NCI-H2227 (cell line): ENCODE results near the gene ASB10.
A peak's percentile ranks its signal among the peaks of the same experiment; 100 is the strongest.

Experiments used
- DNase-seq: peaks from one replicate; lab custom pipeline; 2025; ENCODE audit not compliant: unreplicated experiment; lab: John Stamatoyannopoulos, UW

ASB10 gene

GRCh38 chr7:151167197-151167961, 19.7 kb downstream of the ASB10 start, which contains the start of gene GBX1:
TSS of gene GBX1 (minus strand) at chr7:151167694. CDS start at chr7:151167548, 146 bp downstream.
- DNase-seq, result peak; percentile 53

DNA sequence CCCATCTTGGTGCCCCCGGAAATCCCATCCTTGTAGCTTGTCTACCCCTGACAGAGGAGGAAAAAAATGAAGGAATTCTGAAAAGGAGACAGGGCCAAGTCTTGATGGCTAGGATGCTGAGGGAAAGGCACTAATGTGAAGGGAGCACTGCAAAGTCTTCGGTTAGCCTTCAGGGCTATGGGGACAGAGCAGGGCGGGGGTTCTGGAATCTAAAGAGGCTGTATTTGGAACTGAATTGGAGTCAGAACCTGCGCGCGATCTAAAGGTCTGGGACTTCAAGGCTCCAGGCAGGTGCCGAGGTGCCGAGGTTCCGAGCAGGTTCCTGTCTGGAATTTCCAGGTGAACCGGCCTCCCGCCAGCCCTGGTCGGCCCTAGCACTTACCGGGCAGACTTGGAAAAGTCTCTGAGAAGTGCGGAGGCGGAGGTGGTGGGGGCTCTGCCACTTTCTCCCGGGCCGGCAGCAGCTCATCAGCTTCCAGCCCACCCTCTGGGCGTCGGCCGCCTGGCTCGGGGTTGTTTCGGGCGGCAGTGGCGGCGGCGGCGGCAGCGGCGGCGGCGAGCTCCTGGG, 20.3 kb downstream of the ASB10 start:
- no peak for DNase-seq

GRCh38 chr7:151161757-151162156, 25.3 kb downstream of the ASB10 start:
- no peak for DNase-seq

DNA sequence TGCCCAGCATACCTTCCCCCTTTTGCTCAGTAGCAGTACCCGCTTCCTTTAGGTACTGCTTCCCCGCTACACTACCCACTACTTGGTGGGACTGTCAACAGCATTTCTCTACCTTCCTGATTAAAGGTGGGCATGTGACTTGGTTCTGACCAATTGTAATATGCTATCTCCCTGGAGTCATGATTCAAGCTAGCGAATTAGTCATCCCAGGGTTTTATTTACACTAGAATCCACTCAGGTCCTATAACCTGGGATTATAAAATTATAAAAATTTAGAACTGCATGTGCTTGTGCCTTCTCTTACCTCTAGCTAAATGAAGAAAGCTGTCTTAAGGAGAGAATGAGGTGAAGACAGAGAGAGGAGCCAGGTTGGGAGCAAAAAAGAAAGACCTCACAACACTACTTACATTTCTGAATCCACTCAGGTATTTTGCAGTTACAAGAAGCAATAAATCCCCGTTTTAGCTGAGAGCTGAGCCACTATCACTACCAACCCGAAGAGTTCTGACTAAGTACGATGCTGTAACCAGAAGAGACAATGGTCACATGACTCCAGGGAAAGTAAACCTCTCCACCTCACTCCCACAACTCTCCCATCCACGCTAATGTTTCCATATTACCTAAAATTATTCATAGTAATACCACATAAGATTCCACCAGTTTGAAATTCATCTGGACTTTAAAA, 29.3 kb downstream of the ASB10 start:
- DNase-seq, result no peak

- no peak for DNase-seq
Observed at GRCh38 chr7:151152643-151153513, 34.2 kb downstream of the ASB10 start.

- no peak for DNase-seq
Observed at GRCh38 chr7:151150388-151150787, 36.7 kb downstream of the ASB10 start.

DNA sequence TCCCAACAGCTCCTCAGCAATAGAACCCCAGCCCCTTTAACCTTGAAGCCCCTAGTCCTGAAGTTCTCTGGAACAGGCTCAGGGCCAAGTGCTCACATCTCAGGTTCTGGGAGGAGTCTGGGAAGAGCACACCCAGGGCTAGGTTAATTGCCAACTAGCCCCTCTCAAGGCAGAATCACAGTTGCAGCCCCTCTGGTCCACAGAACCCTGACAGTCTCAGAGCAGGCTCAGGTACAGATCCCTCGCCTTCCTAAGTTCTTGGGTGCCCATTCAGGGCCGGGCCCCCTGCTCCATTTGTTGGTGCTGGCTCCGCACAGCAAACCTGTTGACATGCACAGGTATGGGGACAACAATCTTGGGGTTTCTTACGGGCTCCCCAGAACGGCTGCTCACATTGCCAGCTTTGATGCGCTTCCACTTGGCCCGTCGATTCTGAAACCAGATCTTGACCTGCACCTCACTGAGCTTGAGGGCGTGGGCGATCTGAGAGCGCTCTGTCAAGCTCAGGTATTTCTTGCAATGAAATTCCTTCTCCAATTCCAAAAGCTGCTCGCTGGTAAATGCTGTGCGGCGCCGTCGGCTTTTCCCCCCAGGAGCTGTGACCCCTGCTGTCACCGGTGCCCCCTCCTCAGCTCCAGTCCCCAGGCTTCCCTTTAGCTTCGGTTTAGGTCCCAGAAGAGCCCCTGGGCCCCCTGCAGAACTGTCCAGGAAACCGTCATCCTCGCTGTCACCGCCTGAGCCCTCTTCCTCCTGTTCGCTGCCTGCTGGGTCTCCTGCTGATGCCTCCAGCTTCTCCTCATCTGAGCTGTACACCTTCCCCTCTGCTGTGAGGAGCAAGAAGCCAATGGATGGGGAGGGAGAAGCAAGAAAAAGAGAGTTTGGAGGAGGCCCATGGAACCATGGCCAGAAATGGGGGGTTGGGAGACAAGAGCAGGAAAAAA, 38.5 kb downstream of the ASB10 start:
- no peak for DNase-seq

DNA sequence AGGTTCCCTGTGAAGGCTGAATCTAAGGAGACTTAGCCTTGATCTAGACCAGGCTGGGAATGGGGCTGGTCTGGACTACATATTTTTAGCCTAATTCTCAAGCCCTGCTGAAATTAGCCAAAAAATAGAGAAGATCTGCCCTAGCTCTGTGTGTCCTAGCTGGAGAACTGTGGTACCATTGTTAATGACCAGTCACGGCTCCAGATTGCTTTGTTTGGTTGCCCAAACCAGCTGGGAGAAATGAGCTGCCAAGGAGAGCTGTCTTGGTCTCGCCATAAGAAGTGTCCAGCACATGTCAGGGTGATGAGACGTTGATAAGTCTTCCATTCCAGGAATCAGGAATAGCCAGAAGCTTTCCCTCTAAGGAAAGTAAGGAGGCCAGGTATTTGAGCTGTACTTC, 40.3 kb downstream of the ASB10 start:
- DNase-seq, result no peak

DNA sequence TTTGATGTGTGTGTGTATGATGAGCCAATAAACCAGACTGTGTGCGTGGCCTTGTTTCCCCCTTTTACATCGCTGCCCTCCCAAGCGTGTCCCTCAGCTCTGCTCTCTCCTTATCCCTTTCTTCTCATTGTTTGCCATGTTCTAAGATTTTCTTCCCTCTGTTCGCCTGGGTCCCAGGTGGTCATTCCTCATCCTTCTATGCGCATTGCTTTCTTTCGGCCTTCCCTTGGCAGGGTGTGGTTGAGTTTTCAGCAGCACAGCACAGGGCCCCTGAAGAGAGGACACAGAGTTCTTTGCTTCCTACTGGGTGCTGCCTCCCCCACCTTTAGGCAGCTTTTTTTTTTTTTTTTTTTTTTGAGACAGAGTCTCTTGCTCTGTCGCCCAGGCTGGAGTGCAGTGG, 42.7 kb downstream of the ASB10 start:
- DNase-seq, result no peak

GRCh38 chr7:151143261-151144015, 43.6 kb downstream of the ASB10 start:
- DNase-seq, result no peak

- DNase-seq, result no peak
Observed at GRCh38 chr7:151142686-151143040, 44.4 kb downstream of the ASB10 start.

DNA sequence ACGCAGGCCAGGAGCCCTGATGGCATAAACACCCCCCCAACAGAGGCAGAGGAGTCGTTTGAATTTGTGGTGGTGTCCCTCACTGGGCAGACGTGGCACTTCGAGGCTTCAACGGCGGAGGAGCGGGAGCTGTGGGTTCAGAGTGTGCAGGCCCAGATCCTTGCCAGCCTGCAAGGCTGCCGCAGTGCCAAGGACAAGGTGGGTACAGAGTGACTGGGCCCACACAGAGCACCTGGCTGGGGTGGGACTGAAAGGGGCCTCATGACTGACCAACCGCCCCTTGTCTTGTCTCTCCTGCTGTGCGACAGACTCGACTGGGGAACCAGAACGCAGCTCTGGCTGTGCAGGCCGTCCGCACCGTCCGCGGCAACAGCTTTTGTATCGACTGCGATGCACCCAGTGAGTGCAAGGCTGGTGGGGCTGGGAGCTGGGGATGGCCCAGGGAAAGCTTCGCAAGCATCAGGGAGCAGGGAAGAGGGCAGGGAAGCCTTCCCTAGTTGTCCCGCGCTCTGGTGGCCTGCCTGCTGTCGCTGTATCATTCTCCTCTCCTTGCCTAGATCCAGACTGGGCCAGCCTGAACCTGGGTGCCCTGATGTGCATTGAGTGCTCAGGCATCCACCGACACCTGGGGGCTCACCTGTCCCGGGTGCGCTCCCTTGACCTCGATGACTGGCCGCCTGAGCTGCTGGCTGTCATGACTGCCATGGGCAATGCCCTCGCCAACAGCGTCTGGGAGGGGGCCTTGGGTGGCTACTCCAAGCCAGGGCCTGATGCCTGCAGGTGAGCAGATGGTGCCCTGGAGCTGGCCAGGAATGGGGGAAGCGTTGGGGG, 45.0 kb downstream of the ASB10 start:
- no peak for DNase-seq

GRCh38 chr7:151141311-151141854, 45.7 kb downstream of the ASB10 start:
- no peak for DNase-seq

DNA sequence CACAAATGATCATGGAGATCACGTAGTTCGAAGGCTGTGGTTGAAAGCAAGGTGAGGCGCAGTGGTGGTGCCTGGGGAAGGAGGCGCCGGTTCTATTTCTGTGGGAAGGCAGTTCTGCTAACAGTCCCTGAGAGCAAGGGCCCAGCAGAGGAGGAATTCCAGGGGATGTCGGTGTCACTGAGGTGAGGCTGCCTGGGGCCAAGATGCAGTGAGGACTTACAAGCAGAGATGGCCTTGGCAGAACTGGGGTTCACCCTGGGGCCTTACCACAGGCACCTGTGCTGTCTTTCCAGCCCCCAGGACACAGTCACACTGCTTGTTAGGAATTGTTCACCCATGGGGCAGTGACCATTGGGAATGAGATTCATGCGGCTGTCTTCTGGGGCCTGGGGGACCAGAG, 46.2 kb downstream of the ASB10 start:
- no peak for DNase-seq

GRCh38 chr7:151139791-151140190, 47.3 kb downstream of the ASB10 start:
- no peak for DNase-seq

DNA sequence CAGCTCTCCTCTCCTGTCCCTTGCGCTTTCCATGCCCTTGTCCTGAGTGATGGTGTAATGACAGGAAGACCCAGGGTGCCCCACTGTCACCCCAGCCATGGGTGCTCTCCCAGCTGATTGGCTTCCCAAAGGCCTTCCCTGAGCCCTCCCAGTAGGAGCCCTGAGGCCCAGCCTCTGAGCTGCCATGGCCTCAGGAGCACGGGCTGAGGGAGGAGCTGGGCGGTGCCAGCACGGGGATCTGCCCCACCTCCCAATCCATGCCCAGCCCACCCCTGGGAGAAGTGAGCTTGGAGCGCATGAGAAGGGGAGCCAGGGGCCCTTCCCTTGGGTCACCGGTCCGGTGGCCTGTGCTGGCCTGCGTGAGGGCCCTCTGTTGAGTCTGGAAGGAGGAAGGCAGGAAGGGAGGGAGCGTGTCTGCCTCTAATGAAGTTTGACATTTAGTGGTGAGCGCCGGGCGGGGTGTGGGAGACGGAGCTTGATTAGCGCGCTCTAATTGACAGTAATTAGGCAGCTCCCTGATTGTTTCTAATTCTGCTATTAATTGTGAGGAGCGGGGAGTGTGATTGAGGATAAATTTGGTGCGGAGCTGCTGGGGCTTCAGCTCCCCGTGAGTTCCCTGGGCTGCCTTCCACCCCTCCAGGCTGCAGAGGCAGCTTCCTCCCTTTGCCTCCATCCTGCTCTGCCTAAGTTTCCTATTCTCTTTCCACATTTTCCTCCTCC, 47.8 kb downstream of the ASB10 start:
- DNase-seq, result no peak

DNA sequence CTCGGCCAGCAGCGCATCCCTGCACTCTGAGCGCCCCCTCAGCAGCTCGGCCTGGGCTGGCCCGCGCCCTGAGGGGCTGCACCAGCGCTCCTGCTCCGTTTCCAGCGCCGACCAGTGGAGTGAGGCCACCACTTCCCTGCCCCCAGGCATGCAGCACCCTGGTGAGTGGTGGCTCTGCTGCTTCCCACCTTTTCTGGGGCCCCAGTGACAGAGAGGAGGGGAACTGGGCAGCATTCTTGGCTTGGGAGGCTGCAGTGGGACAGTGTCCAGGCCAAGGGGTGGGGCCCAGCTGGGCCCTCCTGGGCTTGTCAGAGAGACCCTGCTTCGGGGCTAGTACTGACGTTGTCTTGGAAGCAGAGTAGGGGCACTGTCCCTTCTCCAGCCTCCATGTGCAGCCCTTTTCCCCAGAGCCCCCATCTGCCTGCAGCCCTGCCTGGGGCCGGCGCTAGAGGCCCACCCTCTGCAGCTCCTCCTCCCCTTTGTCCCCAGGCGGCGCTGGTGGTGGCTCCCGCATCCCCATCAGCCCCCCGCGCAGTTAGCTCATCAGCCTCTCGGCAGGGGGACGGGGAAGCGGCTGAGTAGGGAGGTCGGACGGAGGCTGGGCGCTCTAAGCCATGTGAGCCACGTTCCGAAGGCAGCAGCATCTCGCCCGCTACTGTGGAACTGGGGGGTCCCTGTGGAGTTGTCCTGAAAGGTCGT, 48.7 kb downstream of the ASB10 start:
- DNase-seq, result no peak
